Upper lobe of left lung (tissue), 4 donors: ENCODE measurements around the gene UNC5A.

Experiments
- EP300 ChIP-seq, 4 donors: sonication (generic); formaldehyde crosslinking; IDR thresholded peaks; one replicate each; pipeline ENCODE4 v1.5.1; 2017; ENCODE audit warnings: antibody characterized with exemption in 4 of 4, control low read depth in 2 of 4
- POLR2A ChIP-seq, 4 donors: fragments of 450-650 bp; IDR thresholded peaks; one replicate each; pipeline ENCODE4 v1.5.1; 2016 to 2017; ENCODE audit warnings: antibody characterized with exemption in 4 of 4, mild to moderate bottlenecking in 2 of 4

DNA sequence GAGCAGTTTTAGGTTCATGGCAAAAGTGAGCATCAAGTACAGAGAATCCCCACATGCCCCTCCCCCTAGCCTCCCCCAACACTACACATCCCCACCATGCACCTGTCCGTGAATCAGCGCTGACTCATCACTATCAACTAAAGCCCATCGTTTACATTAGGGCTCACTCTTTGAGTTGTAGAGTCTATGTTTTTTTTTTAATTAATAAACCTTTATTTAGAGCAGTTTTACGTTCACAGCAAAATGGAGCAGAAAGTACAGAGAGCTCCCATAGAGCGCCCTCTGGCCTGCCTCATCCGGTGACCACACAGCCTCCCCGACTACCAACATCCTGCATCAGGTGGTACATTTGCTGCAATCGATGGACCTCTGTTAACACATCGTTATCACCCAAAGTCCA lies 47.9 kb upstream of the UNC5A start:
- TF ChIP-seq POLR2A (IDR thresholded peaks at IDR 0.05) (no peak), EP300 (IDR thresholded peaks at IDR 0.05) (no peak)
